Psoas muscle (tissue), 8 donors: ENCODE results near the gene NTRK1. TPM values are rescaled to one million over a fixed set of nuclear protein-coding genes. Genes with fewer than 3 reads are reported as not detected.

Source experiments
- ATAC-seq, 4 donors: fragments of 200-7000 bp; cut with Tn5 transposase; one replicate each; pipeline ENCODE4 v1.9.1; 2020; ENCODE audit warnings: moderate library complexity in 3 of 4, mild to moderate bottlenecking in 2 of 4
- DNase-seq, 2 donors: peaks; one replicate each; pipeline ENCODE4 v3.0.0-alpha.2; 2020
- H3K27ac ChIP-seq: fragments of 200-600 bp; one replicate; pipeline ENCODE4 v1.8.0; 2022
- H3K27me3 ChIP-seq, 3 donors: fragments of 200-600 bp in 1 of 3; one replicate each; pipeline versions ENCODE4 v1.6.1 to v1.8.0; 2013 to 2022; ENCODE audit warnings: low read length in 2 of 3, mild to moderate bottlenecking in 2 of 3, moderate library complexity in 1 of 3; ENCODE audit not compliant: insufficient read depth in 3 of 3
- H3K36me3 ChIP-seq, 2 donors: fragments of 200-600 bp in 1 of 2; one replicate each; pipeline versions ENCODE4 v1.6.1 to v1.8.0; 2013 to 2022; ENCODE audit warnings: low read depth in 1 of 2, mild to moderate bottlenecking in 1 of 2, moderate library complexity in 1 of 2; ENCODE audit not compliant: insufficient read depth in 1 of 2
- H3K4me1 ChIP-seq: fragments of 200-600 bp; one replicate; pipeline ENCODE4 v1.8.0; 2022
- H3K4me3 ChIP-seq: fragments of 200-600 bp; one replicate; pipeline ENCODE4 v1.8.0; 2022; ENCODE audit warnings: mild to moderate bottlenecking
- H3K9me3 ChIP-seq: fragments of 200-600 bp; one replicate; pipeline ENCODE4 v1.8.0; 2022
- CTCF ChIP-seq: fragments of 200-600 bp; IDR thresholded peaks from one replicate; pipeline ENCODE4 v1.8.0; 2022; ENCODE audit warnings: antibody characterized with exemption
- WGBS, 3 donors: extraction: QIAGEN DNeasy Blood & Tissue Kit; methylation state at CpG; one replicate each; pipeline versions ENCODE4 v1.1.6 to v1.1.7; 2013; 5-methylcytosine and 5-hydroxymethylcytosine counted together
- intact Hi-C, 2 donors: fragments of 100-400 bp; cut with DNase I; formaldehyde crosslinking; loops; one replicate each; pipeline versions ENCODE4 v1.11.0 to v1.14.2; 2022
- polyA plus RNA-seq, 3 donors: library from polyadenylated mRNA; stranded (reverse); fragments of 200-250 nt; gene quantifications; one replicate each; pipeline ENCODE4 v1.2.3, GENCODE V29; 2013
- total RNA-seq, 4 donors: library from RNA; stranded (reverse); fragmentation: NEBNext Ultra II Directional in 2 of 4; extraction: Animal tissue kit (Norgen Biotek cat#: 25700) in 2 of 4; gene quantifications; one replicate each; pipeline versions ENCODE4 v1.2.1 to v1.2.4, GENCODE V29; 2021 to 2023
- donor health status: healthy with polysubstance abuse.
- donor health status: DM: no; HTN: no; CAD: no; lungs with moderate emphysema.
- donor health status: Bipolar disorder and iron deficiency.
- donor health status: healthy.
- donor health status: DM: yes; HTN: yes; CAD: no.
- donor health status: DM: no; HTN: no; CAD: no.
- donor health status: DM: no; HTN: no; CAD: no.
- donor health status: DM: yes; HTN: yes; CAD: no.

The NTRK1 gene
- total and polyA plus RNA-seq, 7 donors: 0.07 to 0.92 (median 0.44) TPM

- Histone ChIP-seq H3K4me1 (peaks cover 17% of the 10 kb centered on the region), H3K9me3 (no peaks in the 10 kb centered on the region), H3K4me3 (no peak overlapping the region), H3K27me3 (peaks cover 0 to 17% (median 0%) of the 10 kb centered on the region in 3 donors), H3K27ac (no peak overlapping the region), H3K36me3 (no peaks in the 10 kb centered on the region)
- DNase-seq (peak in 1 of 2 donors; percentile 39), ATAC-seq (no peak)
- no peak for TF ChIP-seq CTCF
- intact Hi-C loops: no loop called here
- 67 to 90% (median 90%) methylated on average over 3 to 4 of the region's 4 CpGs for WGBS, 3 donors
Measured at GRCh38 chr1:156901590-156901900, 40.9 kb downstream of the NTRK1 start.

GRCh38 chr1:156901966-156902915 is 41.6 kb downstream of the NTRK1 start:
- intact Hi-C loops: no loop called here

GRCh38 chr1:156903328-156904091 is 42.8 kb downstream of the NTRK1 start:
- peaks cover 17% of the 10 kb centered on the region for H3K4me1 ChIP-seq
- ATAC-seq (no peak), DNase-seq (peak in 1 of 2 donors; percentile 42)
- intact Hi-C loops: no loop called here
- H3K27ac ChIP-seq: no peak overlapping the region
- peaks cover 0 to 8% of the 10 kb centered on the region in 2 donors for H3K36me3 ChIP-seq
- H3K4me3 ChIP-seq: no peak overlapping the region
- no peaks in the 10 kb centered on the region for H3K9me3 ChIP-seq
- peaks cover 0 to 30% (median 0%) of the 10 kb centered on the region in 3 donors for H3K27me3 ChIP-seq
- TF ChIP-seq CTCF: no peak
- 76 to 79% (median 76%) methylated on average over 14 to 15 of the region's 15 CpGs for WGBS, 3 donors

More at GRCh38 chr1:156901966-156902915, 41.6 kb downstream of the NTRK1 start:
- no peak overlapping the region for H3K27ac ChIP-seq
- peaks cover 0 to 20% (median 0%) of the 10 kb centered on the region in 3 donors for H3K27me3 ChIP-seq
- WGBS, 3 donors: 53 to 56% (median 54%) methylated on average over 22 of the region's 23 CpGs
- DNase-seq (peak in 1 of 2 donors; percentile 41), ATAC-seq (no peak)
- H3K4me1 ChIP-seq: peaks cover 17% of the 10 kb centered on the region
- H3K36me3 ChIP-seq: peaks cover 0 to 6% of the 10 kb centered on the region in 2 donors
- TF ChIP-seq CTCF: no peak
- no peaks in the 10 kb centered on the region for H3K9me3 ChIP-seq
- no peak overlapping the region for H3K4me3 ChIP-seq

- DNase-seq (peak in 1 of 2 donors; percentile 52), ATAC-seq (no peak)
- 64 to 71% (median 69%) methylated on average over 19 of the region's 19 CpGs for WGBS, 3 donors
- no peak for TF ChIP-seq CTCF
- H3K27ac ChIP-seq: no peak overlapping the region
- H3K27me3 ChIP-seq: peaks cover 0 to 30% (median 0%) of the 10 kb centered on the region in 3 donors
- intact Hi-C loops: no loop called here
- H3K4me3 ChIP-seq: no peak overlapping the region
- H3K4me1 ChIP-seq: peaks cover 12% of the 10 kb centered on the region
- H3K36me3 ChIP-seq: peaks cover 0 to 8% of the 10 kb centered on the region in 2 donors
- H3K9me3 ChIP-seq: no peaks in the 10 kb centered on the region
Measured at GRCh38 chr1:156904187-156904959, 43.7 kb downstream of the NTRK1 start.
